ENCODE results near the gene NRXN3. TPM values are rescaled to one million over a fixed set of nuclear protein-coding genes. Genes with fewer than 3 reads are reported as not detected.

Gene NRXN3
- total and polyA plus RNA-seq, 2 experiments from 2014 or later: 1.0 to 1.8 TPM

GRCh38 chr14:78638926-78639325, 468.8 kb downstream of the NRXN3 start (continued):
- no peak for TF ChIP-seq ZNF462 (CRISPR knock-in tag; IDR thresholded peaks at IDR 0.05)
- TF ChIP-seq ETS1 (IDR thresholded peaks at IDR 0.05): no peak
- TF ChIP-seq STAT1 (IDR thresholded peaks at IDR 0.05; ENCODE audit: unreplicated experiment): no peak
- TF ChIP-seq ZNF114 (CRISPR knock-in tag; IDR thresholded peaks at IDR 0.05): no peak
- TF ChIP-seq JUNB (IDR thresholded peaks at IDR 0.05; ENCODE audit: unreplicated experiment): no peak
- TF ChIP-seq CREB1 (CRISPR knock-in tag; IDR thresholded peaks at IDR 0.05; ENCODE audit: low read depth): no peak
- no peak for TF ChIP-seq EZH2 (IDR thresholded peaks at IDR 0.05; ENCODE audit: low read depth, unreplicated experiment)
- TF ChIP-seq NANOG (IDR thresholded peaks at IDR 0.05; ENCODE audit: borderline replicate concordance): no peak
- no peak for TF ChIP-seq POLR2AphosphoS5 (IDR thresholded peaks at IDR 0.05; ENCODE audit: low read depth)
- TF ChIP-seq EZH2phosphoT487 (IDR thresholded peaks at IDR 0.05; ENCODE audit: unreplicated experiment): no peak

All from GM23338 (cell line).